Thyroid gland (tissue), 4 donors: ENCODE data around the gene WDR7. TPM values are rescaled to one million over a fixed set of nuclear protein-coding genes. Genes with fewer than 3 reads are reported as not detected.

Experiments
- DNase-seq, 2 donors: peaks; one replicate each; pipeline ENCODE4 v3.0.0-alpha.2; 2019
- H3K27ac ChIP-seq, 3 donors: fragments of 200-600 bp; sonication (generic); 1 replicate in 2 of 3; 2 replicates in 1 of 3; pipeline ENCODE4 v1.5.1; 2016 to 2019; ENCODE audit warnings: mild to moderate bottlenecking in 1 of 3, moderate library complexity in 1 of 3
- H3K27me3 ChIP-seq: fragments of 200-600 bp; sonication (generic); one replicate; pipeline ENCODE4 v1.5.1; 2019
- H3K36me3 ChIP-seq, 2 donors: fragments of 200-600 bp; sonication (generic); one replicate each; pipeline ENCODE4 v1.5.1; 2016 to 2019
- H3K4me1 ChIP-seq, 2 donors: fragments of 200-600 bp; sonication (generic); one replicate each; pipeline ENCODE4 v1.5.1; 2017 to 2019
- H3K4me3 ChIP-seq, 3 donors: fragments of 200-600 bp; sonication (generic); replicated peaks in 1 of 3; 1 replicate in 2 of 3; 2 replicates in 1 of 3; pipeline ENCODE4 v1.5.1; 2016; ENCODE audit warnings: mild to moderate bottlenecking in 1 of 3
- H3K9me3 ChIP-seq: fragments of 200-600 bp; sonication (generic); one replicate; pipeline ENCODE4 v1.5.1; 2017
- POLR2A ChIP-seq, 2 donors: fragments of 450-650 bp; IDR thresholded peaks; one replicate each; pipeline ENCODE4 v1.6.1; 2017; ENCODE audit warnings: antibody characterized with exemption in 2 of 2, mild to moderate bottlenecking in 2 of 2, moderate library complexity in 1 of 2
- WGBS, 2 donors: methylation state at CpG; one replicate each; pipeline ENCODE4 v1.1.5; 2017; 5-methylcytosine and 5-hydroxymethylcytosine counted together
- intact Hi-C: fragments of 100-400 bp; cut with DNase I; formaldehyde crosslinking; loops from one replicate; pipeline ENCODE4 v1.15.1; 2023
- total RNA-seq, 4 donors: library from RNA; depleted of rRNA; stranded (reverse); fragments of >200 nt; gene quantifications; one replicate each; pipeline ENCODE4 v1.2.3, GENCODE V29; 2016
- TF ChIP-seq, protein P1 (sequence below), 6 experiments: fragments of 200-600 bp in 3 of 6; fragments of 450-650 bp in 3 of 6; sonication (generic) in 3 of 6; IDR thresholded peaks; one replicate each; pipeline ENCODE4 v1.5.1; 2016 to 2019; ENCODE audit warnings: antibody characterized with exemption in 6 of 6, mild to moderate bottlenecking in 2 of 6, inconsistent platforms in 1 of 6, moderate library complexity in 1 of 6

WDR7 gene
- total RNA-seq, 4 donors from 2014 or later = 42.0 to 88.8 (median 49.6) TPM

- no peak for DNase-seq
- no peak overlapping the region for H3K27ac ChIP-seq
- intact Hi-C loops = no loop called here
- no peak overlapping the region for H3K4me3 ChIP-seq
- H3K9me3 ChIP-seq = no peaks in the 10 kb centered on the region
- WGBS, 2 donors = 42 to 55% methylated on average over 8 to 9 of the region's 9 CpGs
- H3K36me3 ChIP-seq = no peaks in the 10 kb centered on the region
- TF ChIP-seq, protein P1, sequence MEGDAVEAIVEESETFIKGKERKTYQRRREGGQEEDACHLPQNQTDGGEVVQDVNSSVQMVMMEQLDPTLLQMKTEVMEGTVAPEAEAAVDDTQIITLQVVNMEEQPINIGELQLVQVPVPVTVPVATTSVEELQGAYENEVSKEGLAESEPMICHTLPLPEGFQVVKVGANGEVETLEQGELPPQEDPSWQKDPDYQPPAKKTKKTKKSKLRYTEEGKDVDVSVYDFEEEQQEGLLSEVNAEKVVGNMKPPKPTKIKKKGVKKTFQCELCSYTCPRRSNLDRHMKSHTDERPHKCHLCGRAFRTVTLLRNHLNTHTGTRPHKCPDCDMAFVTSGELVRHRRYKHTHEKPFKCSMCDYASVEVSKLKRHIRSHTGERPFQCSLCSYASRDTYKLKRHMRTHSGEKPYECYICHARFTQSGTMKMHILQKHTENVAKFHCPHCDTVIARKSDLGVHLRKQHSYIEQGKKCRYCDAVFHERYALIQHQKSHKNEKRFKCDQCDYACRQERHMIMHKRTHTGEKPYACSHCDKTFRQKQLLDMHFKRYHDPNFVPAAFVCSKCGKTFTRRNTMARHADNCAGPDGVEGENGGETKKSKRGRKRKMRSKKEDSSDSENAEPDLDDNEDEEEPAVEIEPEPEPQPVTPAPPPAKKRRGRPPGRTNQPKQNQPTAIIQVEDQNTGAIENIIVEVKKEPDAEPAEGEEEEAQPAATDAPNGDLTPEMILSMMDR (IDR thresholded peaks at IDR 0.05) = no peak
- no peak for TF ChIP-seq POLR2A (IDR thresholded peaks at IDR 0.05)
- H3K4me1 ChIP-seq = no peaks in the 10 kb centered on the region
- H3K27me3 ChIP-seq = no peaks in the 10 kb centered on the region
Observed at GRCh38 chr18:57048351-57048750, 397.2 kb downstream of the WDR7 start.

- Histone ChIP-seq H3K4me3 (no peak overlapping the region), H3K4me1 (no peaks in the 10 kb centered on the region), H3K27me3 (no peaks in the 10 kb centered on the region), H3K9me3 (no peaks in the 10 kb centered on the region), H3K36me3 (no peaks in the 10 kb centered on the region), H3K27ac (no peak overlapping the region)
- intact Hi-C loops = no loop called here
- WGBS, 2 donors = 50 to 59% methylated on average over 6 to 8 of the region's 9 CpGs
- TF ChIP-seq POLR2A (IDR thresholded peaks at IDR 0.05) = no peak
- TF ChIP-seq, protein P1 (IDR thresholded peaks at IDR 0.05) = no peak
- no peak for DNase-seq
Observed at GRCh38 chr18:57048859-57049258, 397.7 kb downstream of the WDR7 start.

DNA sequence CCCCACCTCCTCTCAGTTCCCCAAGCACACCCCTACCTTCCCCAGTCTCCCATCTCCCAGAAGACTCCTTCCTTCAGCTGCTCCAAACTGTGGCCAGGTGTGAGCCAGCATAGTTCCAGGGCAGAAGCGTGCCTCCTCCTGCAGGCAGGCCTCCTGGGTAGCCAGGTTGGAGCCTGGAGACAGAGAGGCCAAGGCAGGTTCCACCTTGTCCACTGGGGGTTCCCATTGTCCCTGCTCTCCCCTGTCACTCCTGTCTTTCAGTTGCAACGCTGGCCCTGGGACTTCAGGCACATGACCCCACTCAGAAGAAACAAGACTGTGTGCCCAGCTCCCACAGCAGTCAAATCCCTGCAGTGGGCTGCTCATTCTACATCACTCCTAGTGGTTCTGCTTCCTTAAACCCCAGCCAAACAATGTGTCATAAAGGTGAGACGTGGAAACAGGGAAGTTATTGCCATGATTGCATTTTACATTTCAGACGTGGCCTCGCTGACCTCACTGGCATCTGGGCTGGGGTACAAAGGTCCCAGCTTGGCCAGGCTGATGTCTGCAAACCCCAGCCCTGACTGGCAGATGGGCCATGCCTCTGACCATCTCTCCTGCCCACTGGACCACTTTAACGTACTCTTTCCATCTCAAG lies 399.3 kb downstream of the WDR7 start:
- no peak overlapping the region for H3K4me3 ChIP-seq
- no peaks in the 10 kb centered on the region for H3K27me3 ChIP-seq
- 69 to 78% methylated on average over 5 to 6 of the region's 6 CpGs for WGBS, 2 donors
- no peak overlapping the region for H3K27ac ChIP-seq
- H3K4me1 ChIP-seq = no peaks in the 10 kb centered on the region
- no peaks in the 10 kb centered on the region for H3K9me3 ChIP-seq
- H3K36me3 ChIP-seq = no peaks in the 10 kb centered on the region
- DNase-seq = no peak
- intact Hi-C loops = no loop called here
- TF ChIP-seq, protein P1 (IDR thresholded peaks at IDR 0.05) = no peak
- no peak for TF ChIP-seq POLR2A (IDR thresholded peaks at IDR 0.05)

DNA sequence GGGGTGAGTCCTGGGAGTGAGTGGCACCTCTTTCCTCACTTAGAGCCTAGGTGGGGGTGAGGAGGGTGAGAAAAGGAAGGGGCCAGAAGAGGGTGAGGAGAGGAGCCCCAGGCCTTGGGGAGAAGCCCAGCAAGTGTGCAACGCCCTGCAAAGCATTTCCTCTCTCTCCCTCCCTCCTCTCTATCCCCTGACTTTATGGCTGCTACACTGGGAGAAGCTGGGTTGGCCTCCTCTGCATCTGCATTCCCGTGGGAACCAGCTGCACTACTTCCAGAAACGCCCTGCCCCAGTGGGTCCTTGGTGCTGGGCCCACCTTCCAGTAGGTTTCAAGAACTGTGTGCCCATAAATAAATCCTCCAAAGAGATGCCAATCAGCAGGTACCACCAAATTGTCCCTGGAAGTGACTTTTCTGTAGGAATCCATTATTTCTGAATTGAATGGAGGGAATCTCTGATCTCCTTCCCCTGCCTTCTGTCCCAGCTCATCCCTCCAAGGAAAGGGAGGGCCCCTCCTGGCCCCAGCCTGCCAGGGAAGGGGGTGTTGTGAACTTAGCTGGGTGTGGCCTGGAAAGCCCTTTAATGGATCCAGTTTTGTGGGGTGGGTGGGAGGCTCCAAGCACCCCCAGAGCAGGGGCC lies 400.0 kb downstream of the WDR7 start:
- no peaks in the 10 kb centered on the region for H3K36me3 ChIP-seq
- H3K27me3 ChIP-seq = no peaks in the 10 kb centered on the region
- WGBS, 2 donors = 48 to 52% methylated on average over 3 of the region's 3 CpGs
- DNase-seq = no peak
- H3K4me1 ChIP-seq = no peaks in the 10 kb centered on the region
- intact Hi-C loops = no loop called here
- TF ChIP-seq, protein P1 (IDR thresholded peaks at IDR 0.05) = no peak
- no peak for TF ChIP-seq POLR2A (IDR thresholded peaks at IDR 0.05)
- H3K9me3 ChIP-seq = no peaks in the 10 kb centered on the region
- no peak overlapping the region for H3K4me3 ChIP-seq
- H3K27ac ChIP-seq = no peak overlapping the region

GRCh38 chr18:57051657-57052044 lies 400.5 kb downstream of the WDR7 start:
- Histone ChIP-seq H3K4me3 (no peak overlapping the region), H3K4me1 (no peaks in the 10 kb centered on the region), H3K9me3 (no peaks in the 10 kb centered on the region), H3K27ac (no peak overlapping the region), H3K27me3 (no peaks in the 10 kb centered on the region), H3K36me3 (no peaks in the 10 kb centered on the region)
- TF ChIP-seq POLR2A (IDR thresholded peaks at IDR 0.05) = no peak
- TF ChIP-seq, protein P1 (IDR thresholded peaks at IDR 0.05) = no peak
- intact Hi-C loops = no loop called here
- DNase-seq = no peak
- 77 to 78% methylated on average over 3 to 4 of the region's 4 CpGs for WGBS, 2 donors
